ENCODE data around the gene ADGRD1.

ADGRD1 gene

GRCh38 chr12:130968611-130969010, 14.9 kb downstream of the ADGRD1 start:
- Histone ChIP-seq H3K27ac (ENCODE audit: low read length, poor library complexity, severe bottlenecking) (no peak overlapping the region), H3K4me2 (ENCODE audit: low read length, poor library complexity, severe bottlenecking) (no peak overlapping the region), H2BK5ac (ENCODE audit: low read depth, low read length, poor library complexity, severe bottlenecking) (no peak overlapping the region), H4K8ac (ENCODE audit: low read length) (no peak overlapping the region), H3K4me1 (ENCODE audit: control insufficient read depth, insufficient read depth, low read depth, low read length) (no peaks in the 10 kb centered on the region), H3K9me3 (ENCODE audit: control insufficient read depth, low read length) (no peaks in the 10 kb centered on the region), H2BK120ac (ENCODE audit: low read depth, low read length) (no peak overlapping the region), H3K4me3 (ENCODE audit: insufficient read depth in 1 of 2, low read depth in 1 of 2, low read length in 2 of 2) (no peak overlapping the region), H3K4ac (ENCODE audit: low read depth in 1 of 2, low read length in 2 of 2) (no peak overlapping the region), H3K18ac (ENCODE audit: low read depth in 1 of 2, low read length in 2 of 2) (no peak overlapping the region), H3K14ac (ENCODE audit: low read length in 2 of 2) (no peak overlapping the region), H2AFZ (ENCODE audit: low read depth, low read length) (no peak overlapping the region), H3K36me3 (ENCODE audit: control insufficient read depth in 1 of 2, insufficient read depth in 2 of 2, low read depth in 1 of 2, low read length in 2 of 2) (no peaks in the 10 kb centered on the region), H2BK12ac (ENCODE audit: low read length in 2 of 2) (no peak overlapping the region), H3K23ac (ENCODE audit: low read length in 2 of 2) (no peak overlapping the region), H4K91ac (ENCODE audit: low read length) (no peak overlapping the region), H3K27me3 (ENCODE audit: control insufficient read depth in 1 of 2, insufficient read depth in 1 of 2, low read length in 2 of 2) (no peaks in the 10 kb centered on the region), H3K9ac (ENCODE audit: low read length) (no peak overlapping the region), H3K79me1 (replicated peaks; ENCODE audit: low read length, poor library complexity, severe bottlenecking) (no peaks in the 10 kb centered on the region), H2BK15ac (ENCODE audit: low read depth, poor library complexity, severe bottlenecking) (no peak overlapping the region), H2AK5ac (ENCODE audit: low read length, severe bottlenecking) (no peak overlapping the region)
- 89% methylated on average over 4 of the region's 7 CpGs for WGBS
- no peak for DNase-seq

- no peak overlapping the region for H4K91ac ChIP-seq (ENCODE audit: low read length)
- H3K27me3 ChIP-seq (ENCODE audit: control insufficient read depth in 1 of 2, insufficient read depth in 1 of 2, low read length in 2 of 2): no peaks in the 10 kb centered on the region
- H3K9ac ChIP-seq (ENCODE audit: low read length): no peak overlapping the region
- no peak overlapping the region for H3K23ac ChIP-seq (ENCODE audit: low read length in 2 of 2)
- H3K27ac ChIP-seq (ENCODE audit: low read length, poor library complexity, severe bottlenecking): no peak overlapping the region
- no peak overlapping the region for H3K18ac ChIP-seq (ENCODE audit: low read depth in 1 of 2, low read length in 2 of 2)
- 65% methylated on average over 5 of the region's 7 CpGs for WGBS
- no peak overlapping the region for H2BK15ac ChIP-seq (ENCODE audit: low read depth, poor library complexity, severe bottlenecking)
- no peak overlapping the region for H2AFZ ChIP-seq (ENCODE audit: low read depth, low read length)
- no peak overlapping the region for H3K14ac ChIP-seq (ENCODE audit: low read length in 2 of 2)
- H3K36me3 ChIP-seq (ENCODE audit: control insufficient read depth in 1 of 2, insufficient read depth in 2 of 2, low read depth in 1 of 2, low read length in 2 of 2): no peaks in the 10 kb centered on the region
- no peak overlapping the region for H4K8ac ChIP-seq (ENCODE audit: low read length)
- H3K4me2 ChIP-seq (ENCODE audit: low read length, poor library complexity, severe bottlenecking): no peak overlapping the region
- no peak overlapping the region for H2AK5ac ChIP-seq (ENCODE audit: low read length, severe bottlenecking)
- no peaks in the 10 kb centered on the region for H3K4me1 ChIP-seq (ENCODE audit: control insufficient read depth, insufficient read depth, low read depth, low read length)
- H2BK5ac ChIP-seq (ENCODE audit: low read depth, low read length, poor library complexity, severe bottlenecking): no peak overlapping the region
- H3K4me3 ChIP-seq (ENCODE audit: insufficient read depth in 1 of 2, low read depth in 1 of 2, low read length in 2 of 2): no peak overlapping the region
- H2BK12ac ChIP-seq (ENCODE audit: low read length in 2 of 2): no peak overlapping the region
- H3K79me1 ChIP-seq (replicated peaks; ENCODE audit: low read length, poor library complexity, severe bottlenecking): no peaks in the 10 kb centered on the region
- H2BK120ac ChIP-seq (ENCODE audit: low read depth, low read length): no peak overlapping the region
- no peak overlapping the region for H3K4ac ChIP-seq (ENCODE audit: low read depth in 1 of 2, low read length in 2 of 2)
- H3K9me3 ChIP-seq (ENCODE audit: control insufficient read depth, low read length): no peaks in the 10 kb centered on the region
- no peak for DNase-seq
Measured at GRCh38 chr12:130969223-130969622, 15.5 kb downstream of the ADGRD1 start.

GRCh38 chr12:130970165-130970907, 16.6 kb downstream of the ADGRD1 start:
- Histone ChIP-seq H3K36me3 (ENCODE audit: control insufficient read depth in 1 of 2, insufficient read depth in 2 of 2, low read depth in 1 of 2, low read length in 2 of 2) (no peaks in the 10 kb centered on the region), H3K4ac (ENCODE audit: low read depth in 1 of 2, low read length in 2 of 2) (no peak overlapping the region), H3K9me3 (ENCODE audit: control insufficient read depth, low read length) (no peaks in the 10 kb centered on the region), H3K23ac (ENCODE audit: low read length in 2 of 2) (no peak overlapping the region), H2BK12ac (ENCODE audit: low read length in 2 of 2) (no peak overlapping the region), H2AK5ac (ENCODE audit: low read length, severe bottlenecking) (no peak overlapping the region), H3K27me3 (ENCODE audit: control insufficient read depth in 1 of 2, insufficient read depth in 1 of 2, low read length in 2 of 2) (no peaks in the 10 kb centered on the region), H3K27ac (ENCODE audit: low read length, poor library complexity, severe bottlenecking) (no peak overlapping the region), H3K9ac (ENCODE audit: low read length) (no peak overlapping the region), H4K8ac (ENCODE audit: low read length) (no peak overlapping the region), H2AFZ (ENCODE audit: low read depth, low read length) (no peak overlapping the region), H2BK120ac (ENCODE audit: low read depth, low read length) (no peak overlapping the region), H3K4me2 (ENCODE audit: low read length, poor library complexity, severe bottlenecking) (no peak overlapping the region), H3K18ac (ENCODE audit: low read depth in 1 of 2, low read length in 2 of 2) (no peak overlapping the region), H3K4me3 (ENCODE audit: insufficient read depth in 1 of 2, low read depth in 1 of 2, low read length in 2 of 2) (no peak overlapping the region), H3K14ac (ENCODE audit: low read length in 2 of 2) (no peak overlapping the region), H2BK15ac (ENCODE audit: low read depth, poor library complexity, severe bottlenecking) (no peak overlapping the region), H4K91ac (ENCODE audit: low read length) (no peak overlapping the region), H3K79me1 (replicated peaks; ENCODE audit: low read length, poor library complexity, severe bottlenecking) (no peaks in the 10 kb centered on the region), H3K4me1 (ENCODE audit: control insufficient read depth, insufficient read depth, low read depth, low read length) (no peaks in the 10 kb centered on the region), H2BK5ac (ENCODE audit: low read depth, low read length, poor library complexity, severe bottlenecking) (no peak overlapping the region)
- WGBS: 78% methylated on average over 13 of the region's 15 CpGs
- no peak for DNase-seq

GRCh38 chr12:130970908-130971233, 17.2 kb downstream of the ADGRD1 start:
- Histone ChIP-seq H3K23ac (ENCODE audit: low read length in 2 of 2) (no peak overlapping the region), H2AFZ (ENCODE audit: low read depth, low read length) (no peak overlapping the region), H3K9ac (ENCODE audit: low read length) (no peak overlapping the region), H2AK5ac (ENCODE audit: low read length, severe bottlenecking) (no peak overlapping the region), H3K18ac (ENCODE audit: low read depth in 1 of 2, low read length in 2 of 2) (no peak overlapping the region), H2BK15ac (ENCODE audit: low read depth, poor library complexity, severe bottlenecking) (no peak overlapping the region), H2BK120ac (ENCODE audit: low read depth, low read length) (no peak overlapping the region), H3K14ac (ENCODE audit: low read length in 2 of 2) (no peak overlapping the region), H3K9me3 (ENCODE audit: control insufficient read depth, low read length) (no peaks in the 10 kb centered on the region), H2BK12ac (ENCODE audit: low read length in 2 of 2) (no peak overlapping the region), H2BK5ac (ENCODE audit: low read depth, low read length, poor library complexity, severe bottlenecking) (no peak overlapping the region), H3K4ac (ENCODE audit: low read depth in 1 of 2, low read length in 2 of 2) (no peak overlapping the region), H4K91ac (ENCODE audit: low read length) (no peak overlapping the region), H3K79me1 (replicated peaks; ENCODE audit: low read length, poor library complexity, severe bottlenecking) (no peaks in the 10 kb centered on the region), H4K8ac (ENCODE audit: low read length) (no peak overlapping the region), H3K27ac (ENCODE audit: low read length, poor library complexity, severe bottlenecking) (no peak overlapping the region), H3K27me3 (ENCODE audit: control insufficient read depth in 1 of 2, insufficient read depth in 1 of 2, low read length in 2 of 2) (no peaks in the 10 kb centered on the region), H3K4me2 (ENCODE audit: low read length, poor library complexity, severe bottlenecking) (no peak overlapping the region), H3K36me3 (ENCODE audit: control insufficient read depth in 1 of 2, insufficient read depth in 2 of 2, low read depth in 1 of 2, low read length in 2 of 2) (no peaks in the 10 kb centered on the region), H3K4me3 (ENCODE audit: insufficient read depth in 1 of 2, low read depth in 1 of 2, low read length in 2 of 2) (no peak overlapping the region), H3K4me1 (ENCODE audit: control insufficient read depth, insufficient read depth, low read depth, low read length) (no peaks in the 10 kb centered on the region)
- no peak for DNase-seq
- WGBS: 95% methylated on average over 6 of the region's 10 CpGs
